Measurements from ENCODE around the gene EIF4H. TPM values are rescaled to one million over a fixed set of nuclear protein-coding genes. Genes with fewer than 3 reads are reported as not detected.

Gene EIF4H
- total RNA-seq, 8 experiments from 2014 or later, result 203 to 351 (median 241) TPM

- 17 to 100% (median 73%) methylated on average over 1 to 3 of the region's 3 CpGs; no CpG with 5 or more reads in 2 of the 10 experiments for WGBS, 10 experiments
- Histone ChIP-seq H3K4me1 (replicated peaks in 1 of 2) (peaks cover 17 to 28% of the 10 kb centered on the region in 2 donors), H3K4me3 (no peak overlapping the region), H3K27ac (no peak overlapping the region)
- ATAC-seq (replicated peaks in 6 of 8), result no peak
- in situ Hi-C loops (cut with MboI; ENCODE audit: low pct_unique_long_range_greater_than_20kb in 2 of 9, low sequenced_read_pairs in 9 of 9, unreplicated experiment in 9 of 9), result loop anchor here in 1 of 9 experiments (10.0 to 25.0 kb wide), 2 partner anchors 95 to 318 kb away; partner anchors contain the start of genes LIMK1 and TMEM270
These were observed 5.9 kb downstream of the EIF4H start for GRCh38 chr7:74179935-74180604.

GRCh38 chr7:74180866-74181265 is 6.7 kb downstream of the EIF4H start:
- no peak overlapping the region for H3K4me3 ChIP-seq
- no peak for ATAC-seq (replicated peaks in 6 of 8)
- peaks cover 17 to 25% of the 10 kb centered on the region in 2 donors for H3K4me1 ChIP-seq (replicated peaks in 1 of 2)
- in situ Hi-C loops (cut with MboI; ENCODE audit: low pct_unique_long_range_greater_than_20kb in 2 of 9, low sequenced_read_pairs in 9 of 9, unreplicated experiment in 9 of 9), result loop anchor here in 1 of 9 experiments (25.0 kb wide), 1 partner anchor 319 kb away; the partner anchor contains the start of gene TMEM270
- H3K27ac ChIP-seq, result no peak overlapping the region
- WGBS, 10 experiments, result 57 to 100% (median 100%) methylated on average over 1 of the region's 1 CpG; no CpG with 5 or more reads in 3 of the 10 experiments

GRCh38 chr7:74181821-74182220 is 7.7 kb downstream of the EIF4H start:
- Histone ChIP-seq H3K4me3 (no peak overlapping the region), H3K27ac (no peak overlapping the region), H3K4me1 (replicated peaks in 1 of 2) (peaks cover 10 to 18% of the 10 kb centered on the region in 2 donors)
- 40 to 100% (median 73%) methylated on average over 1 to 4 of the region's 5 CpGs; no CpG with 5 or more reads in 2 of the 10 experiments for WGBS, 10 experiments
- no peak for ATAC-seq (replicated peaks in 6 of 8)
- in situ Hi-C loops (cut with MboI; ENCODE audit: low pct_unique_long_range_greater_than_20kb in 2 of 9, low sequenced_read_pairs in 9 of 9, unreplicated experiment in 9 of 9), result loop anchor here in 1 of 9 experiments (25.0 kb wide), 1 partner anchor 320 kb away; the partner anchor contains the start of gene TMEM270

GRCh38 chr7:74182453-74183090 is 8.4 kb downstream of the EIF4H start:
- peak in 2 of 8 experiments; percentile 9 to 12 for ATAC-seq (replicated peaks in 6 of 8)
- 38 to 100% (median 87%) methylated on average over 1 to 5 of the region's 6 CpGs; no CpG with 5 or more reads in 2 of the 10 experiments for WGBS, 10 experiments

GRCh38 chr7:74183142-74183541 is 9.0 kb downstream of the EIF4H start:
- 20 to 100% (median 81%) methylated on average over 1 to 3 of the region's 3 CpGs; no CpG with 5 or more reads in 1 of the 10 experiments for WGBS, 10 experiments
- Histone ChIP-seq H3K4me1 (replicated peaks in 1 of 2) (peaks cover 4 to 11% of the 10 kb centered on the region in 2 donors), H3K4me3 (no peak overlapping the region), H3K27ac (no peak overlapping the region)
- in situ Hi-C loops (cut with MboI; ENCODE audit: low pct_unique_long_range_greater_than_20kb in 2 of 9, low sequenced_read_pairs in 9 of 9, unreplicated experiment in 9 of 9), result loop anchor here in 1 of 9 experiments (25.0 kb wide), 1 partner anchor 321 kb away; the partner anchor contains the start of gene TMEM270
- ATAC-seq (replicated peaks in 6 of 8), result peak in 6 of 8 experiments; percentile 3 to 26 (median 23)

More at GRCh38 chr7:74182453-74183090, 8.4 kb downstream of the EIF4H start:
- Histone ChIP-seq H3K4me1 (replicated peaks in 1 of 2) (peaks cover 8 to 12% of the 10 kb centered on the region in 2 donors), H3K27ac (no peak overlapping the region), H3K4me3 (no peak overlapping the region)
- in situ Hi-C loops (cut with MboI; ENCODE audit: low pct_unique_long_range_greater_than_20kb in 2 of 9, low sequenced_read_pairs in 9 of 9, unreplicated experiment in 9 of 9), result loop anchor here in 1 of 9 experiments (25.0 kb wide), 1 partner anchor 320 kb away; the partner anchor contains the start of gene TMEM270

GRCh38 chr7:74183653-74184450 is 9.7 kb downstream of the EIF4H start:
- Histone ChIP-seq H3K27ac (no peak overlapping the region), H3K4me1 (replicated peaks in 1 of 2) (peaks cover 0 to 4% of the 10 kb centered on the region in 2 donors), H3K4me3 (no peak overlapping the region)
- ATAC-seq (replicated peaks in 6 of 8), result peak in 6 of 8 experiments; percentile 10 to 95 (median 92)
- 65 to 96% (median 84%) methylated on average over 1 to 7 of the region's 7 CpGs for WGBS, 10 experiments
- in situ Hi-C loops (cut with MboI; ENCODE audit: low pct_unique_long_range_greater_than_20kb in 2 of 9, low sequenced_read_pairs in 9 of 9, unreplicated experiment in 9 of 9), result loop anchor here in 1 of 9 experiments (25.0 kb wide), 1 partner anchor 322 kb away; the partner anchor contains the start of gene TMEM270

GRCh38 chr7:74185016-74185415 is 10.9 kb downstream of the EIF4H start:
- in situ Hi-C loops (cut with MboI; ENCODE audit: low pct_unique_long_range_greater_than_20kb in 2 of 9, low sequenced_read_pairs in 9 of 9, unreplicated experiment in 9 of 9), result loop anchor here in 1 of 9 experiments (25.0 kb wide), 1 partner anchor 323 kb away; the partner anchor contains the start of gene TMEM270
- 53 to 100% (median 97%) methylated on average over 1 to 6 of the region's 6 CpGs for WGBS, 10 experiments
- no peak for ATAC-seq (replicated peaks in 6 of 8)
- Histone ChIP-seq H3K4me3 (no peak overlapping the region), H3K4me1 (replicated peaks in 1 of 2) (peaks cover 0 to 2% of the 10 kb centered on the region in 2 donors), H3K27ac (no peak overlapping the region)

GRCh38 chr7:74185636-74186035 is 11.5 kb downstream of the EIF4H start:
- in situ Hi-C loops (cut with MboI; ENCODE audit: low pct_unique_long_range_greater_than_20kb in 2 of 9, low sequenced_read_pairs in 9 of 9, unreplicated experiment in 9 of 9), result loop anchor here in 1 of 9 experiments (25.0 kb wide), 1 partner anchor 323 kb away; the partner anchor contains the start of gene TMEM270
- Histone ChIP-seq H3K4me1 (replicated peaks in 1 of 2) (peaks cover 0 to 2% of the 10 kb centered on the region in 2 donors), H3K4me3 (no peak overlapping the region), H3K27ac (no peak overlapping the region)
- 9 to 73% (median 63%) methylated on average over 3 to 5 of the region's 5 CpGs for WGBS, 10 experiments
- no peak for ATAC-seq (replicated peaks in 6 of 8)

- H3K4me1 ChIP-seq (replicated peaks in 1 of 2), result peaks cover 0 to 2% of the 10 kb centered on the region in 2 donors
- H3K4me3 ChIP-seq, result no peak overlapping the region
- 50 to 100% (median 85%) methylated on average over 1 to 6 of the region's 11 CpGs; no CpG with 5 or more reads in 2 of the 10 experiments for WGBS, 10 experiments
- in situ Hi-C loops (cut with MboI; ENCODE audit: low pct_unique_long_range_greater_than_20kb in 2 of 9, low sequenced_read_pairs in 9 of 9, unreplicated experiment in 9 of 9), result loop anchor here in 1 of 9 experiments (25.0 kb wide), 1 partner anchor 326 kb away; the partner anchor contains the start of gene TMEM270
- peak in 3 of 8 experiments; percentile 64 to 71 (median 69) for ATAC-seq (replicated peaks in 6 of 8)
- no peak overlapping the region for H3K27ac ChIP-seq
These were observed 13.9 kb downstream of the EIF4H start for GRCh38 chr7:74187915-74188675.

GRCh38 chr7:74190259-74190658 is 16.1 kb downstream of the EIF4H start:
- no peak overlapping the region for H3K4me3 ChIP-seq
- no peak overlapping the region for H3K27ac ChIP-seq
- peaks cover 0 to 2% of the 10 kb centered on the region in 2 donors for H3K4me1 ChIP-seq (replicated peaks in 1 of 2)
- no peak for ATAC-seq (replicated peaks in 6 of 8)
- 80 to 100% (median 100%) methylated on average over 2 to 7 of the region's 7 CpGs; no CpG with 5 or more reads in 1 of the 10 experiments for WGBS, 10 experiments
- in situ Hi-C loops (cut with MboI; ENCODE audit: low pct_unique_long_range_greater_than_20kb in 2 of 9, low sequenced_read_pairs in 9 of 9, unreplicated experiment in 9 of 9), result loop anchor here in 1 of 9 experiments (25.0 kb wide), 1 partner anchor 328 kb away; the partner anchor contains the start of gene TMEM270

GRCh38 chr7:74191231-74191630 is 17.1 kb downstream of the EIF4H start:
- in situ Hi-C loops (cut with MboI; ENCODE audit: low pct_unique_long_range_greater_than_20kb in 2 of 9, low sequenced_read_pairs in 9 of 9, unreplicated experiment in 9 of 9), result loop anchor here in 1 of 9 experiments (25.0 kb wide), 1 partner anchor 329 kb away; the partner anchor contains the start of gene TMEM270
- Histone ChIP-seq H3K27ac (no peak overlapping the region), H3K4me3 (no peak overlapping the region), H3K4me1 (replicated peaks in 1 of 2) (peaks cover 0 to 2% of the 10 kb centered on the region in 2 donors)
- 82 to 98% (median 91%) methylated on average over 4 to 9 of the region's 9 CpGs; no CpG with 5 or more reads in 2 of the 10 experiments for WGBS, 10 experiments
- no peak for ATAC-seq (replicated peaks in 6 of 8)
